22Rv1 (cell line): ENCODE measurements around the gene KIFC1.

ENCODE experiments used
- ZFX ChIP-seq: fragments of 450-650 bp; IDR thresholded peaks from 2 replicates; pipeline ENCODE4 v1.6.1; 2017; ENCODE audit warnings: antibody characterized with exemption, borderline replicate concordance
- TF ChIP-seq, protein P1 (sequence below): fragments of 450-650 bp; IDR thresholded peaks from 2 replicates; pipeline ENCODE4 v1.5.1; 2017; ENCODE audit warnings: mild to moderate bottlenecking

DNA sequence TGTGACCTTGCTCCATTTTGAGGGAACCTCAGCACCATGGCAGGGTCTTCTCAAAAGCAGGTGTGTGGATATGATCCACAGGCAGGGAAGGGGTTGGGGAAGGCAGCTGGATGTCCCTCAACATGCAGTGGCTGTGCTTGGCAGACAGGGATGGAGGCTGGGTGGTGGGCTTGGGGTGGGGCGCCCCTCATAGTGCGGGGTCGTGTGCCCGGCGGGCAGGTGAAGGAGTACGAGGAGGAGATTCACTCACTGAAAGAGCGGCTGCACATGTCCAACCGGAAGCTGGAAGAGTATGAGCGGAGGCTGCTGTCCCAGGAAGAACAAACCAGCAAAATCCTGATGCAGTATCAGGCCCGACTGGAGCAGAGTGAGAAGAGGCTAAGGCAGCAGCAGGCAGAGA lies 54.7 kb downstream of the KIFC1 start:
- TF ChIP-seq, protein P1, sequence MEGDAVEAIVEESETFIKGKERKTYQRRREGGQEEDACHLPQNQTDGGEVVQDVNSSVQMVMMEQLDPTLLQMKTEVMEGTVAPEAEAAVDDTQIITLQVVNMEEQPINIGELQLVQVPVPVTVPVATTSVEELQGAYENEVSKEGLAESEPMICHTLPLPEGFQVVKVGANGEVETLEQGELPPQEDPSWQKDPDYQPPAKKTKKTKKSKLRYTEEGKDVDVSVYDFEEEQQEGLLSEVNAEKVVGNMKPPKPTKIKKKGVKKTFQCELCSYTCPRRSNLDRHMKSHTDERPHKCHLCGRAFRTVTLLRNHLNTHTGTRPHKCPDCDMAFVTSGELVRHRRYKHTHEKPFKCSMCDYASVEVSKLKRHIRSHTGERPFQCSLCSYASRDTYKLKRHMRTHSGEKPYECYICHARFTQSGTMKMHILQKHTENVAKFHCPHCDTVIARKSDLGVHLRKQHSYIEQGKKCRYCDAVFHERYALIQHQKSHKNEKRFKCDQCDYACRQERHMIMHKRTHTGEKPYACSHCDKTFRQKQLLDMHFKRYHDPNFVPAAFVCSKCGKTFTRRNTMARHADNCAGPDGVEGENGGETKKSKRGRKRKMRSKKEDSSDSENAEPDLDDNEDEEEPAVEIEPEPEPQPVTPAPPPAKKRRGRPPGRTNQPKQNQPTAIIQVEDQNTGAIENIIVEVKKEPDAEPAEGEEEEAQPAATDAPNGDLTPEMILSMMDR = no peak
- no peak for TF ChIP-seq ZFX
